DND-41 (cell line): ENCODE measurements around the gene SPTBN5.

Experiments
- ATAC-seq: fragments of 200-7000 bp; cut with Tn5 transposase; 3 replicates; pipeline ENCODE4 v1.9.1; 2021; ENCODE audit warnings: low read depth; ENCODE audit not compliant: insufficient read depth
- DNase-seq: peaks from one replicate; pipeline ENCODE4 v3.0.0-alpha.2; 2020
- H2AFZ ChIP-seq: 2 replicates; pipeline ENCODE4 v1.6.0; 2012; ENCODE audit warnings: low read depth, low read length
- H3K27ac ChIP-seq: 2 replicates; pipeline ENCODE4 v1.5.1; 2012; ENCODE audit warnings: low read length, inconsistent platforms
- H3K27me3 ChIP-seq: fragments of 200-600 bp; sonication (generic); 2 replicates; pipeline ENCODE4 v1.6.0; 2012; ENCODE audit warnings: low read length, mild to moderate bottlenecking, inconsistent platforms; ENCODE audit not compliant: insufficient read depth, poor library complexity
- H3K36me3 ChIP-seq: 2 replicates; pipeline ENCODE4 v1.5.1; 2012; ENCODE audit warnings: low read length, inconsistent platforms; ENCODE audit not compliant: insufficient read depth
- H3K4me1 ChIP-seq: 2 replicates; pipeline ENCODE4 v1.5.1; 2012; ENCODE audit warnings: mild to moderate bottlenecking, low read length; ENCODE audit not compliant: insufficient read depth
- H3K4me2 ChIP-seq: 2 replicates; pipeline ENCODE4 v1.6.0; 2012; ENCODE audit warnings: mild to moderate bottlenecking, moderate library complexity, low read length, inconsistent platforms; ENCODE audit not compliant: insufficient read depth
- H3K4me3 ChIP-seq, 2 experiments: fragments of 200-600 bp in 1 of 2; shearing (Covaris generic) in 1 of 2; 2 replicates each; pipeline ENCODE4 v1.5.1; 2012 to 2016; ENCODE audit warnings: inconsistent platforms in 2 of 2, low read length in 2 of 2, mild to moderate bottlenecking in 2 of 2, low read depth in 1 of 2, moderate library complexity in 1 of 2
- H3K79me2 ChIP-seq: 2 replicates; pipeline ENCODE4 v1.6.0; 2012; ENCODE audit warnings: low read length, inconsistent platforms; ENCODE audit not compliant: insufficient read depth
- H3K9ac ChIP-seq: 2 replicates; pipeline ENCODE4 v1.6.0; 2012; ENCODE audit warnings: low read depth, mild to moderate bottlenecking, inconsistent platforms, low read length, moderate library complexity
- H3K9me3 ChIP-seq: 2 replicates; pipeline ENCODE4 v1.5.1; 2012; ENCODE audit warnings: low read length, moderate library complexity, mild to moderate bottlenecking, inconsistent platforms; ENCODE audit not compliant: insufficient read depth, severe bottlenecking
- H4K20me1 ChIP-seq: 2 replicates; pipeline ENCODE4 v1.6.0; 2012; ENCODE audit warnings: low read length; ENCODE audit not compliant: insufficient read depth
- CTCF ChIP-seq: IDR thresholded peaks from 2 replicates; pipeline ENCODE4 v1.5.1; 2012; ENCODE audit warnings: borderline replicate concordance, low read length, moderate library complexity, mild to moderate bottlenecking; ENCODE audit not compliant: poor library complexity, severe bottlenecking; ENCODE audit errors: extremely low read depth
- EZH2 ChIP-seq: IDR thresholded peaks from 3 replicates; pipeline ENCODE4 v1.6.1; 2012; ENCODE audit warnings: borderline replicate concordance, low read depth, mild to moderate bottlenecking, moderate library complexity, low read length, inconsistent platforms; ENCODE audit not compliant: severe bottlenecking

SPTBN5 gene

GRCh38 chr15:41857316-41857715 lies 36.5 kb downstream of the SPTBN5 start:
- Histone ChIP-seq H3K4me1 (no peaks in the 10 kb centered on the region), H3K27ac (no peak overlapping the region), H3K9me3 (no peaks in the 10 kb centered on the region), H2AFZ (no peak overlapping the region), H3K4me2 (no peak overlapping the region), H3K4me3 (no peak overlapping the region), H4K20me1 (no peaks in the 10 kb centered on the region), H3K36me3 (no peaks in the 10 kb centered on the region), H3K9ac (no peak overlapping the region), H3K27me3 (no peaks in the 10 kb centered on the region), H3K79me2 (no peaks in the 10 kb centered on the region)
- ATAC-seq (no peak), DNase-seq (no peak)
- TF ChIP-seq CTCF (no peak), EZH2 (no peak)

GRCh38 chr15:41856716-41857115 lies 37.1 kb downstream of the SPTBN5 start:
- ATAC-seq (no peak), DNase-seq (no peak)
- Histone ChIP-seq H3K4me3 (no peak overlapping the region), H3K36me3 (no peaks in the 10 kb centered on the region), H3K4me2 (no peak overlapping the region), H3K79me2 (no peaks in the 10 kb centered on the region), H3K27me3 (no peaks in the 10 kb centered on the region), H3K9me3 (no peaks in the 10 kb centered on the region), H2AFZ (no peak overlapping the region), H3K27ac (no peak overlapping the region), H3K4me1 (no peaks in the 10 kb centered on the region), H4K20me1 (no peaks in the 10 kb centered on the region), H3K9ac (no peak overlapping the region)
- TF ChIP-seq CTCF, result no peak

- no peaks in the 10 kb centered on the region for H3K27me3 ChIP-seq
- DNase-seq (no peak), ATAC-seq (no peak)
- no peaks in the 10 kb centered on the region for H3K4me1 ChIP-seq
- H3K79me2 ChIP-seq, result no peaks in the 10 kb centered on the region
- H3K9me3 ChIP-seq, result no peaks in the 10 kb centered on the region
- H3K36me3 ChIP-seq, result no peaks in the 10 kb centered on the region
- H4K20me1 ChIP-seq, result no peaks in the 10 kb centered on the region
- no peak overlapping the region for H3K27ac ChIP-seq
- no peak overlapping the region for H3K9ac ChIP-seq
- H3K4me2 ChIP-seq, result no peak overlapping the region
- no peak overlapping the region for H3K4me3 ChIP-seq
- TF ChIP-seq CTCF (no peak), EZH2 (no peak)
- no peak overlapping the region for H2AFZ ChIP-seq
Measured at GRCh38 chr15:41856262-41856661, 37.6 kb downstream of the SPTBN5 start.

GRCh38 chr15:41855261-41855961 lies 38.4 kb downstream of the SPTBN5 start:
- no peaks in the 10 kb centered on the region for H3K36me3 ChIP-seq
- H3K9me3 ChIP-seq, result no peaks in the 10 kb centered on the region
- TF ChIP-seq CTCF (no peak), EZH2 (no peak)
- no peak overlapping the region for H2AFZ ChIP-seq
- no peaks in the 10 kb centered on the region for H3K79me2 ChIP-seq
- H3K27me3 ChIP-seq, result no peaks in the 10 kb centered on the region
- H3K4me1 ChIP-seq, result no peaks in the 10 kb centered on the region
- no peak overlapping the region for H3K4me2 ChIP-seq
- H3K9ac ChIP-seq, result no peak overlapping the region
- H4K20me1 ChIP-seq, result no peaks in the 10 kb centered on the region
- H3K4me3 ChIP-seq, result no peak overlapping the region
- H3K27ac ChIP-seq, result no peak overlapping the region
- DNase-seq (no peak), ATAC-seq (no peak)
